GM18858 (cell line): ENCODE results near the gene MAP7D1.

Experiments used
- ATAC-seq: cut with Tn5 transposase; IDR thresholded peaks from one replicate; pipeline ENCODE4 v1.9.1; 2021; ENCODE audit not compliant: unreplicated experiment

The MAP7D1 gene

DNA sequence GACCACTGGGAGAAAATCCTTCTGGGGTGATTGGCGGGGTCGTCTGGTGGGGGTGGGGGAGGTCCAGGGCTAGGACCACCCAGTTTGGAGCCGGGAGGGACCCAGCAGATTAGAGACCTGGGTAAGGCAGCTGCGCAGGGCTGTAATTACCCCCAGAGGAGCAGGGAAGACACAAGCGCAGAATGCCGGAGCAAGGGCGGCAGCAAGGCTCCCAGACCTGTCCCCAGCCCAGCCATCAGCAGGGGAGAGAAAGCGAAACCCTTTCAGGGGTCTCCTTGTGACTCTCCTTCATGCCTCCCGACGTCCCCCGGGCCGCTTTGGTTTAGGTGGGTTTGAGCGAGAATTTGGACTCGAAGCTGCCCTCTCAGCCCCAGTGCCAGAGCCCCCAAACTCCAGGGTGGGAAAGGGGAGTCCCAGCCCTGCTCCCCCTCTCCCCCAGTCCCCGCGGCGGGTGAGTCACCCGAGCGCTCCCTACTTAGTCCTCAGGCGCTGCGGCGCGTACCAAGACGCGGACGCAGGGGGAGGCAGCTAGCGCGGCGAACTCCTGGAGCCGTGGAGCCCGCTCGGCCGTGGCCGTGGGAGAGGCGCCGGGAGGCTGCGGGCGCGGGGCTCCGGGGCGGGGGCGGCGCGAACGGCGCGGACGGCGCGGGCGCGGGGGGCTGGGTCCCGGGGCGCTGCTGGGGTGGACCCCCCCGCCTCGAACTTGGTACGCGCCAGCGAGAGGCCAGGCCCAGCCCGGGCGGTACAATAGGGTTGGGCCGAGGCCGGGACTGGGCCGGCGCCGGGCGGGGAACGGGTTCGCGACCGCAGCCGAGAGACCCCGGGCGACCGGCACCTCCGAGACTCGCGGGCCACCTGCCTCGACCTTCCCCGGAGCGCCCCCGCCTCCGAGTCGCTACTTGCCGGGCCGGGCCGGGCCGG, at the start of gene MAP7D1:
MAP7D1 (plus strand) TSS at position 753 of the 921 bp plus-strand sequence. CDS start 258 bp downstream, outside the sequence.
- ATAC-seq, result no peak

DNA sequence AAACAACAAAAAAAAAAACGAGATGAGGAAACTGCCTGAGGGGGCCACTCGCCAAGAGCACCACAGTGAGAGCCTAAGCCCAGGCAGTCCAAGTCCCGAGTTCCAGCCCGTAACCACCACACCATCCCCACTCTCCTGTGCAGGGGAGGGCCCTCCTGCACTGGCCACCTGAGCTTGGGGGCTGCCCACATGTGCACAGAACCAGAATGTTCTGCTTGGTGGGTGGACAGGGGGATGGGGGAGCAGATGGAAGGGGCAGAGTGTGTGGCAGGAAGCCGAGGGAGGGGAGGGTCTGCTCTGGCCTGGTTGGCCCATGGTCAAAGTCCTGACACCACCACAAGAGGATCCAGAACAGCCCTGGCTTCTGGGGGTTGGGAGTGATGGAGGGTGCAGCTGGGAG, 49.7 kb upstream of the MAP7D1 start:
- ATAC-seq, result no peak

DNA sequence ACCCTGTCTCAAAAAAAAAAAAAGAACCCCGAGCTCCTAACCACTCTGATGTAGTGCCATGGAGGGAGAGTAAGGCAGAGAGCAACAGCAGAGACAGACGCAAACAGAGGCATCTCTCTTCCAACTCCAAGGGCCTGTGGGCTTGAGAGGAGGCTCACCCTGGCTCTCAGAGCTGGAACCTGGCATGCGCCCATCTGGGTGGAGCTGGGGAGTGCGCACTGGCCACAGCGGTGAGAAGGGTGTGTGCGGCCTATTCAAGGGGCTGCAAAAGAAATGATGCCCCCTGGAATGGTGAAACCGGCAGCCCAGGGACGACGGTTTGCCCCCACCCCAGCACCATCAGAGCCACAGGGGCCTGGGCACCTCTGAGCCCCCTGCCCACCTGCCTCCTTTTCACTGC, 48.6 kb upstream of the MAP7D1 start:
- ATAC-seq, result no peak

DNA sequence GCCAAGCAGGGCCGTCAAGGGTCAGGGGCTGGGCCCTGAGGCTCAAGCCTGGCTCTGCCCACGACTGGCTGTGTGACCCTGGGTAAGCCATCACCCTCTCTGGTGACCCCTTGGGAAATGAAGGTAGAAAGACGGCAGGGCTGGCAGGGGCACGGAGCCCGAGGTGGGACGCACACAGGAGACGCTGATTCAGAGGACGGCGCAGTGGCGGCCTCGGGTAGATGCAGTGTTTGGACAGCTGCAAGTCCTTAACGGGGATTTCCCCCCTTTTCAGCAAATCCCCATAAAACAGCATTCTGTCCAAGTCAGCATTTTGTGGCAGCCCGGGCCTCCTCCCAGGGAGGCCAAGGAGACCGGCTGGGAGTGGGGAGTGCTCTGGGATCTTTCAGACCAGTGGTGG, 47.6 kb upstream of the MAP7D1 start:
- no peak for ATAC-seq

- ATAC-seq, result no peak
Measured at GRCh38 chr1:36109041-36109679, 46.8 kb upstream of the MAP7D1 start.

- ATAC-seq, result no peak
Measured at GRCh38 chr1:36111151-36111550, 44.8 kb upstream of the MAP7D1 start.

DNA sequence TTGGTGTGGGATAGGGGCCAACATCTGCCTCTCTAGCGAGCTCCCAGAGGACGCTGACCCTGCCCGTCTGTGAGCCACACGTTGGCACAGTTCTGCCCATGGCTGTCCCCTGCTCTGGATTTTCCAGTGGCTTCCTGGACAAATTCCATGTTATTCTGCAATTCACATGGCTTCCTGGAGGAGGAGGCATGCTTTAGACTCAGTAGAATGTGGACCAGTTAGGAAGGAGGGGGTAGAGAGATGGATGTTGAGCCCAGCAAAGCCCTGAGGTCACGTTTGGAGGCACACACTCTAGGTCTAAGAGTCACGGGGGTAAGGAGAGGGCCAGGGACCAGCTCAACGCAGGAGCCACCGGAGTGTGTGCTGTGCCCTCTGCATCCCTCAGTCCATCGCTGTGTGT, 43.1 kb upstream of the MAP7D1 start:
- no peak for ATAC-seq

- ATAC-seq, result no peak
Measured at GRCh38 chr1:36114371-36114770, 41.6 kb upstream of the MAP7D1 start.

- no peak for ATAC-seq
Measured at GRCh38 chr1:36115200-36115669, 40.7 kb upstream of the MAP7D1 start.

DNA sequence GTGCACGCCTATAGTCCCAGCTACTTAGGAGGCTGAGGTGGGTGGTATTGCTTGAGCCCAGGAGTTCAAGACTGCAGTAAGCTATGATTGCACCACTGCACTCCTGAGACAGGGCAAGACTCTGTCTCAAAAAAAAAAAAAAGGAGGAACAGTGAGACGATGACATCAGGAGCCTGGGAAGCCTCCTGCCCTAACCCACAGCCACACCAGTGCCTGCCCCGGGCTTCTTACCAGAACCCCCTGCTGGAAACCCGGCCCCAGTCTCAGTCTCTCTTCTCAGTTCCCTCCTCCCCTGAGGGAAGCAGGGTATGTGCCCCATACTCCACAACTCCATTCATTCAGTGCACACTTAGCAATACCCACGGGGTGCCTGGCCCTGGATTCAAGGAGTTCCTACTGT, 40.0 kb upstream of the MAP7D1 start:
- no peak for ATAC-seq

- no peak for ATAC-seq
Measured at GRCh38 chr1:36116901-36117300, 39.1 kb upstream of the MAP7D1 start.

DNA sequence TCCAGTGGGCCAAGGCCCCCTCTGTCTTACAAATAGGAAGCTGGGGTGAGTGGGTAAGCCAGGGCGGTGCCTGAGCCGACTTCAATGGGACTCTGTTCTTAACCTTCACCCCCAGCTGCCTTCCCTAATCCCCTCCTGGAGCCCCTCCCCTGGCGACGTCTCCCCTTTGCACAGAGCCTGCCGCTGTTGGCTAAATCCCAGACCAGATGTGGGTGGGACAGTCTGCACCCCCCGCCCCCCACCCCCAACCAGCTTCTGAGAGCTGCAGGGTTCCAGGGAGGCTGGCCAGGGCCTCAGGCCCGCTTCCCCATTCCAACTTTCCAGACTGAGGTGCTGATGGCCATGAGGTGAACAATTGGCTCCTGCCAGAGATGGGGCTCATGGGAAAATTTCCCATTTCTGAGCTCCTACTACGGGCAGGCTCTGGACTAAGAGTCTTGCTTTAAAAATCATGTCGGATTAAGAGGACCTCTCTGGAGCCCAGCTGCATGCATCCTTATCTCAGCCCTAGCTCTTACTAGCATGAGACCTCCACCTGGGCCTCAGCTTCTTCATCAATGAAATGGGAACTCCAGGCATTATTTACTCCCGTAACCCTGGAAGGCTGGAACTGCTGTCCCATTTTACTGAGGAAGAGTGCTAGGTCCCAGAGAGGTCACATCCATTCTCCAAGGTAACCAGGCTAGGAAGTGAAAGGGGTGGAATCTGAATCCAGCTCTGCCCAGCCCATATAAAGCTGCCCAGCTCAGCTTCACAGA, 37.3 kb upstream of the MAP7D1 start:
- no peak for ATAC-seq

GRCh38 chr1:36119456-36119855, 36.5 kb upstream of the MAP7D1 start:
- ATAC-seq, result no peak

GRCh38 chr1:36122062-36123030, 33.6 kb upstream of the MAP7D1 start:
- ATAC-seq, result no peak

DNA sequence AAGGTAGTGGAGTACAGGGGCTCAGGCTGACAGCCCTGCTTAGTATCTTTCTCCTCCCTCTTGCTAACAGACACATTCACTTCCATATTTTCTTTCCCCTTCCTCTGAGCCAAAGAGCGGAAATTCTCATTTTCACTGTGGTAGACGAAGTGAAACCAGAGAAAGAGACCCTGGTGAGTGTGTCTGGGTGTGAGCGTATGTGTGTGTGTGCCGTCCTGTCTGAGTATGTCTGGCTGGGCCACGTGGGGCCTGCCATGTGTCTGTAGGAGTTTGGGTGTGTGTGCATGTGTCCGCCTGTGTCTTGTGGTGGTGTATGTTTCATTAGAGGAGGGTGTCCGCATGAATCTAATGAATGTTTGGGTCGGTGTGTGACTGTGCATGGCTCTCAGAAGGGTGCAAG, 32.6 kb upstream of the MAP7D1 start:
- no peak for ATAC-seq

DNA sequence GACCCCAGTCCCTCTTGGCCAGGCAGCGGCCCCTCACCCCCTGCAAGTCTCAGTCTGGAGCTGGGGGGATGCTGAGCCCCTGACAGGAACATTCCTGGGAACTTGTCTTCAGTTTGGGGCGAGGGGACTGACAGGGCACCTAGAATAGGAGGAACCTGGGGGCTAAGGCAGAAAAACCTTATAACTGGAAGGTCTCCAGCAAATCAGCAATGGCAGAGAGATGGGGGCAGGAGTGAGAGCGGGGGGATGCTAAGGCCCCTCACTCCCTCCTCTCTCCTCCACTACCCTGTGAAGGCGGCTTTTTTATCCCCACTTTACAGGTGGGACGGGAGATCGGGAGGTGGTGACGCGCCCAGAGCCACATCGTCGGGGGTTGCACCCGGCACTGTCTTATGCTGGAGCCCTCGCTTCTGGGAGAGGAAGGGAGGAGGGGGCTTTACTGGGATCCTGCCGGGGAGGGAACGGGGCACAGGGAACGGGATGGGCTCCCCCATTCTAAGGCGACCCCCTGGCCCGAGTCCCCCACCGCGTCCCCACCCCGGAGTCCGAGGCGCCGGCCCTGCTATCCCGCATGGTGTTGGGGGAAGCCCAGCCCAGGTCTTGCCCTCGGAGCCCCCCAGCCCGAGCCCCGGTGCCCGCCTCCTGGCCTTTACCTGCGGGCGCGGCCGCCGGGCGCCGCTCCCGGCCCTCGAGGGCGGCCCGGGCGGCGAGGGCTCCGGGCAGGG, 31.4 kb upstream of the MAP7D1 start:
- ATAC-seq, result no peak

GRCh38 chr1:36125129-36125991, 30.6 kb upstream of the MAP7D1 start, which contains the start of gene COL8A2:
Gene COL8A2, minus strand, starts transcription at chr1:36125222. Its CDS starts 24,980 bp downstream, at chr1:36100242.
- no peak for ATAC-seq

GRCh38 chr1:36126005-36126716, 29.8 kb upstream of the MAP7D1 start:
- ATAC-seq, result no peak
